ENCODE measurements around the gene PGGHG.
A peak's percentile ranks its signal among the peaks of the same experiment; 100 is the strongest.

PGGHG gene

GRCh38 chr11:250740-251299 lies 38.1 kb upstream of the PGGHG start:
- no peak for DNase-seq (ENCODE audit: low read depth)
- TF ChIP-seq, protein P1, sequence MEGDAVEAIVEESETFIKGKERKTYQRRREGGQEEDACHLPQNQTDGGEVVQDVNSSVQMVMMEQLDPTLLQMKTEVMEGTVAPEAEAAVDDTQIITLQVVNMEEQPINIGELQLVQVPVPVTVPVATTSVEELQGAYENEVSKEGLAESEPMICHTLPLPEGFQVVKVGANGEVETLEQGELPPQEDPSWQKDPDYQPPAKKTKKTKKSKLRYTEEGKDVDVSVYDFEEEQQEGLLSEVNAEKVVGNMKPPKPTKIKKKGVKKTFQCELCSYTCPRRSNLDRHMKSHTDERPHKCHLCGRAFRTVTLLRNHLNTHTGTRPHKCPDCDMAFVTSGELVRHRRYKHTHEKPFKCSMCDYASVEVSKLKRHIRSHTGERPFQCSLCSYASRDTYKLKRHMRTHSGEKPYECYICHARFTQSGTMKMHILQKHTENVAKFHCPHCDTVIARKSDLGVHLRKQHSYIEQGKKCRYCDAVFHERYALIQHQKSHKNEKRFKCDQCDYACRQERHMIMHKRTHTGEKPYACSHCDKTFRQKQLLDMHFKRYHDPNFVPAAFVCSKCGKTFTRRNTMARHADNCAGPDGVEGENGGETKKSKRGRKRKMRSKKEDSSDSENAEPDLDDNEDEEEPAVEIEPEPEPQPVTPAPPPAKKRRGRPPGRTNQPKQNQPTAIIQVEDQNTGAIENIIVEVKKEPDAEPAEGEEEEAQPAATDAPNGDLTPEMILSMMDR (IDR thresholded peaks at IDR 0.05; ENCODE audit: control insufficient read depth, extremely low read depth, insufficient read depth): peak; percentile 53
- H3K4me3 ChIP-seq (ENCODE audit: low read depth, low read length): no peak overlapping the region

DNA sequence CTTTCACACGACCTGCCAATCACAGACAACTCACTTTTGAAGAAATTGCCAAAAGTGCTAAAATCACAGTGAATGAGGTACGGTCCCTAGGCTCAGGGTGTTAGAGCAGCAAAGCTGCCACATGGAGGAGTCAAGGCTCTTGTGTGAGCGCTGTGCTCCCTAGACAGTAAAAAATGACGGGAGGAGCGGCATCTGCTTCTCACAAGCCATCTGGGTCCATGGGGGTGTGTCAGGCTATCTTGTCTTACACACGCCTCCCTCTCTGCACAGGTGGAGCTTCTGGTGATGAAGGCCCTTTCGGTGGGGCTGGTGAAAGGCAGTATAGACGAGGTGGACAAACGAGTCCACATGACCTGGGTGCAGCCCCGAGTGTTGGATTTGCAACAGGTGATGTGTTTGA lies 37.4 kb upstream of the PGGHG start:
- TF ChIP-seq, protein P1 (IDR thresholded peaks at IDR 0.05; ENCODE audit: control insufficient read depth, extremely low read depth, insufficient read depth): no peak
- DNase-seq (ENCODE audit: low read depth): no peak
- H3K4me3 ChIP-seq (ENCODE audit: low read depth, low read length): no peak overlapping the region

DNA sequence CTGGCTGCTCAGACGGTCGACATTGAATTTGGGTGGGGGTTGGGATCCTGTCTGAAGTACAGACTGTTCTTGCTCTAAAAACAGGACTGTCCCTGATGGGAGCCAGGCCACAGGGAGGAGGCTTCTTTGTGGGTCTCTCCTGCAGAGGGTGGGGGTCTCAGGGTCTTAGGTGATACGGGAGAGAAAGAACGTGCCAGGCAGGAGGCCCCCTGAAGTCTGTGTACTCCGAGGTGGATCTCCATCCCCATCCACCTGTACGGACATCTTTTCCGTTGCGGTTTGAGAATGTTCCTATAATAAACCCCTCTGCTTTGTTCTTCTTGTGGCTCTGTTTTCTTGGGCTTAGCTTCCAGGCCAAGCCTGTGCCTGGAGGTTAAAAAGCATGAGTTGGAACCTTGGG lies 36.3 kb upstream of the PGGHG start:
- no peak for DNase-seq (ENCODE audit: low read depth)
- no peak overlapping the region for H3K4me3 ChIP-seq (ENCODE audit: low read depth, low read length)
- TF ChIP-seq, protein P1 (IDR thresholded peaks at IDR 0.05; ENCODE audit: control insufficient read depth, extremely low read depth, insufficient read depth): no peak

- no peak overlapping the region for H3K4me3 ChIP-seq (ENCODE audit: low read depth, low read length)
- TF ChIP-seq, protein P1 (IDR thresholded peaks at IDR 0.05; ENCODE audit: control insufficient read depth, extremely low read depth, insufficient read depth): no peak
- DNase-seq (ENCODE audit: low read depth): no peak
These were observed 35.6 kb upstream of the PGGHG start for GRCh38 chr11:253160-253885.

- no peak overlapping the region for H3K4me3 ChIP-seq (ENCODE audit: low read depth, low read length)
- TF ChIP-seq, protein P1 (IDR thresholded peaks at IDR 0.05; ENCODE audit: control insufficient read depth, extremely low read depth, insufficient read depth): no peak
- no peak for DNase-seq (ENCODE audit: low read depth)
These were observed 35.0 kb upstream of the PGGHG start for GRCh38 chr11:253886-254270.

DNA sequence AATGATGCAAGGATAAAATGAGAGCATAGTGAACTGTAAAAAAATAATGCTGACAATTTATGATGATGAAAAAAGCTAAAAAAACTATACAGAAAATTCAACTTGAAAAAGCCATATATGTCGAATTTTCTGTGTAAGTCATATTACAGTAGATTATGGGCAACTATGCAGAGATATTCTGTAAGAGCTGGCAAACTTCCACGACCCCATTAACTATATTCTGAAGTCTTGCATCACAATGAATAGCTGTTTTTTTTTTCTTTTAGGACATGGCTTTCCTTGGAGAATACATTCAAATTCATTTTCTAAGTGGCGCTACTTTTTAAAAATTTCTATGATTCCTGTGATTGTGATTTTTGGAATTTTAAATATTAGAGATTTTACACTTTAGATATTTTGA lies 33.8 kb upstream of the PGGHG start:
- DNase-seq (ENCODE audit: low read depth): no peak
- TF ChIP-seq, protein P1 (IDR thresholded peaks at IDR 0.05; ENCODE audit: control insufficient read depth, extremely low read depth, insufficient read depth): no peak
- no peak overlapping the region for H3K4me3 ChIP-seq (ENCODE audit: low read depth, low read length)

GRCh38 chr11:255816-256215 lies 33.1 kb upstream of the PGGHG start:
- TF ChIP-seq, protein P1 (IDR thresholded peaks at IDR 0.05; ENCODE audit: control insufficient read depth, extremely low read depth, insufficient read depth): no peak
- no peak overlapping the region for H3K4me3 ChIP-seq (ENCODE audit: low read depth, low read length)
- DNase-seq (ENCODE audit: low read depth): no peak

Data from LNCaP clone FGC (cell line).